ENCODE data around the gene HMCN2. TPM values are rescaled to one million over a fixed set of nuclear protein-coding genes. Genes with fewer than 3 reads are reported as not detected.

The HMCN2 gene
- total RNA-seq, 6 donors from 2014 or later = 0.76 to 7.3 (median 1.5) TPM

DNA sequence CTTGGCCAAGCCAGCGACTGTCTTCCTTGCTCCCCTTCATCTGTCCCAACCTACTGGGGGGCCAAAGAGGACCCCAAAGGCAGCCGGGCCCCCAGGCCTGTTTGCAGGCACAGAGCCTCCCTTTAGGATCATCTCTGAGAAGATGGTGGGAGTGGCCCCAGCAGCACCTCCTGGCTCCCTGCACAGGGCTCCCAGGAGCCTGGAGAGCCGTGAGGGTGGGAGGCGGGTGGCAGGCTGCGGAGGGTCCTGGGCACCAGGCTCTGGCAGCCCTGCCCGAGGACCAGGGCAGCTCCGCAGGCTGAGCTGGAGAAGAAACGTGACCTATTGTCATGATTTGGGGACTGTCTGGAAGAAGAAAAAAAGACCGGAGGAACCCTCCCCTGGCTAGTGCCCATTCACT is 212.6 kb downstream of the HMCN2 start:
- 86 to 89% methylated on average over 6 to 9 of the region's 9 CpGs for WGBS, 2 donors
- Histone ChIP-seq H3K27me3 (no peaks in the 10 kb centered on the region), H3K4me3 (no peak overlapping the region), H3K9me3 (no peaks in the 10 kb centered on the region), H3K36me3 (peaks cover 0 to 47% (median 9%) of the 10 kb centered on the region in 4 donors), H3K4me1 (no peaks in the 10 kb centered on the region), H3K27ac (no peak overlapping the region)
- ATAC-seq (ENCODE audit: low FRiP score in 2 of 2) = no peak
- DNase-seq = peak in 1 of 2 donors; percentile 51
- TF ChIP-seq EP300 (IDR thresholded peaks at IDR 0.05) (no peak), POLR2AphosphoS5 (IDR thresholded peaks at IDR 0.05) (no peak), POLR2A (IDR thresholded peaks at IDR 0.05) (no peak)
- TF ChIP-seq, protein P1, sequence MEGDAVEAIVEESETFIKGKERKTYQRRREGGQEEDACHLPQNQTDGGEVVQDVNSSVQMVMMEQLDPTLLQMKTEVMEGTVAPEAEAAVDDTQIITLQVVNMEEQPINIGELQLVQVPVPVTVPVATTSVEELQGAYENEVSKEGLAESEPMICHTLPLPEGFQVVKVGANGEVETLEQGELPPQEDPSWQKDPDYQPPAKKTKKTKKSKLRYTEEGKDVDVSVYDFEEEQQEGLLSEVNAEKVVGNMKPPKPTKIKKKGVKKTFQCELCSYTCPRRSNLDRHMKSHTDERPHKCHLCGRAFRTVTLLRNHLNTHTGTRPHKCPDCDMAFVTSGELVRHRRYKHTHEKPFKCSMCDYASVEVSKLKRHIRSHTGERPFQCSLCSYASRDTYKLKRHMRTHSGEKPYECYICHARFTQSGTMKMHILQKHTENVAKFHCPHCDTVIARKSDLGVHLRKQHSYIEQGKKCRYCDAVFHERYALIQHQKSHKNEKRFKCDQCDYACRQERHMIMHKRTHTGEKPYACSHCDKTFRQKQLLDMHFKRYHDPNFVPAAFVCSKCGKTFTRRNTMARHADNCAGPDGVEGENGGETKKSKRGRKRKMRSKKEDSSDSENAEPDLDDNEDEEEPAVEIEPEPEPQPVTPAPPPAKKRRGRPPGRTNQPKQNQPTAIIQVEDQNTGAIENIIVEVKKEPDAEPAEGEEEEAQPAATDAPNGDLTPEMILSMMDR (IDR thresholded peaks at IDR 0.05) = no peak

DNA sequence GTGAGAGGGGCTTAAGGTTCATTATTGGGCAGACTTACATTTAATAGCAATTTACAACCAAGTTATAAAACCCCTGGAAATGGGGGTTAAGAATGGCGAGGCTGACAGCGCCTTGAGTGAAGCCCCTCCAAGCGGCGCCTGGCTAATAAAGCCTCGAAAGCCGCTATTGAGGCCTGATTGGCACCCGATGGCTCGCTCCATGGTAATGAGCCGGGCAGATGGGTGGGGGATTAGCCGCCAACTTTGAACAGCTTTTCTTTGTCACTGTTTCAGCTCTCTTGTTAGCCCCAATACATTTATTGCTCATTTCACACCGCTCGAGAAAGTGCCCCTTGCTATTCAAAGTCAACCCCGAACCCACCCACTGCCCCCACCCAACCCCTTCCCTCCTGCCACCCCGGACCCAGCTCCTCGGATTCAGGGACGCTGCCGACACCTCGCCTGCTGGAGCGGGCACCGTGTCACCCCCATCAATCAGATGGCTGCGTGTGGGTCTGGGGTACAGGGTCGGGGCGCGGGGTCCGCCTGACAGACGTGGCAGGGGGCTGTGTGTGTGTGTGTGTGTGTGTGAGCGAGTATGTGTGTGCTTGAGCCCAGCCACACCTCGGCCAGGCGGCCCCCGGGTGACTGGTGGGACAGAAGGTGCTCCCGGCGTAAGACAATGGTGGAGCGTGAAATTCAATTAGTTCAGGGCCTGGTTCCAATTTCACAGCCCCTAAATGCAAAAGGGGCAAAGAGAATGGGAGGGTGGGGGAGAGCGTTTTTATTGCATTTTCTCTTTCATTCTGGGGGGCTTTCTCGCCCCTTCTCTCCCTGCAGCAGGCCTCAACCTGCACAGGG is 213.4 kb downstream of the HMCN2 start:
- Histone ChIP-seq H3K27me3 (no peaks in the 10 kb centered on the region), H3K9me3 (no peaks in the 10 kb centered on the region), H3K4me3 (no peak overlapping the region), H3K27ac (no peak overlapping the region), H3K36me3 (peaks cover 0 to 49% (median 9%) of the 10 kb centered on the region in 4 donors), H3K4me1 (no peaks in the 10 kb centered on the region)
- DNase-seq = peak in 1 of 2 donors; percentile 76
- 88 to 89% methylated on average over 30 to 33 of the region's 35 CpGs for WGBS, 2 donors
- no peak for ATAC-seq (ENCODE audit: low FRiP score in 2 of 2)
- TF ChIP-seq EP300 (IDR thresholded peaks at IDR 0.05) (no peak), POLR2AphosphoS5 (IDR thresholded peaks at IDR 0.05) (no peak), POLR2A (IDR thresholded peaks at IDR 0.05) (no peak)
- TF ChIP-seq, protein P1 (IDR thresholded peaks at IDR 0.05) = no peak

DNA sequence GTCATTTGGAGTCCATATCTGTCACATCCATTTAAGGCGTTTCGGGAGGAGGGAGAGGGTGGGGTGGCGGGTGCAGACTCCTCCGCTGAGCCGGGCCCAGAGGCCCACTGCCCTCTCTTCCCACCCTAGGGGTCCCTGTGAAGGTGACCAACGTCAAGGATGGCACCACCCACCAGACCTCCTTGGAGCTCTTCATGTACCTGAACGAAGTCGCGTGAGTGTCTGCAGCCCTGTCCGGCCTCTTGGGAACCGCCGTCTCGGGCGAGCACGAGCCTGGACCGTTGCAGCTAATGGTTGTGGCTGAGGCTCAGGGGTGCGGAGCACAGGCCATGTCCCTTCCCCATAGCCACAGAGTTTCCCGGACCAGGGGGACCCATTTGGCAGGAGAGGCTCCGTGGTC is 214.0 kb downstream of the HMCN2 start:
- peak in 1 of 2 donors; percentile 59 for DNase-seq
- H3K36me3 ChIP-seq = peaks cover 0 to 50% (median 9%) of the 10 kb centered on the region in 4 donors
- no peak for ATAC-seq (ENCODE audit: low FRiP score in 2 of 2)

DNA sequence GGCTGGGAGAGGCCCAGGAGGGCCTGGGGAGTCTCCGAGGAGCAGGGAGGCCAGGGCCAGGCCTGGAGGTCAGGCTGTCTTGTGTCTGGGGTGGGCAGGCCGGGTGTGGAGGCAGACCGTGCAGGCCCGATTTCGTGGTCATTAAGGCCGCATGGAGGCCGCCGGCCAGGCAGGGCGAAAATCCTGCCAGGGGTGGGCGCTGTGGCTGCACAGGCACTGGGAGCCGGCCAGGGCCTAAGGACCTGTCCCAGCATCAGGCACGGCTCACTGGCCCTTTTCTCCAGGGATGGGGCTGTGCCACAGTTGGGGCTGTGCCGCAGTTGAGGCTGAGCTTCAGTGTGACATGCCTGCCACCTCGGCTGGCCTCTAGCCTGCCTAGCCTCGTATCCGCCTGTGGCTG is 215.1 kb downstream of the HMCN2 start:
- Histone ChIP-seq H3K27me3 (no peaks in the 10 kb centered on the region), H3K4me1 (no peaks in the 10 kb centered on the region), H3K36me3 (peaks cover 0 to 54% (median 13%) of the 10 kb centered on the region in 4 donors), H3K9me3 (no peaks in the 10 kb centered on the region), H3K27ac (no peak overlapping the region), H3K4me3 (no peak overlapping the region)
- ATAC-seq (ENCODE audit: low FRiP score in 2 of 2) (no peak), DNase-seq (peak in 1 of 2 donors; percentile 66)
- 78 to 88% methylated on average over 5 to 13 of the region's 16 CpGs for WGBS, 2 donors
- TF ChIP-seq EP300 (IDR thresholded peaks at IDR 0.05) (no peak), POLR2A (IDR thresholded peaks at IDR 0.05) (no peak), POLR2AphosphoS5 (IDR thresholded peaks at IDR 0.05) (no peak)
- TF ChIP-seq, protein P1 (IDR thresholded peaks at IDR 0.05) = no peak

More for the DNA sequence above, 214.0 kb downstream of the HMCN2 start:
- no peak overlapping the region for H3K4me3 ChIP-seq
- no peaks in the 10 kb centered on the region for H3K9me3 ChIP-seq
- H3K27ac ChIP-seq = no peak overlapping the region
- H3K27me3 ChIP-seq = no peaks in the 10 kb centered on the region
- no peaks in the 10 kb centered on the region for H3K4me1 ChIP-seq
- WGBS, 2 donors = 80 to 95% methylated on average over 12 to 19 of the region's 19 CpGs
- TF ChIP-seq POLR2AphosphoS5 (IDR thresholded peaks at IDR 0.05) = no peak
- TF ChIP-seq, protein P1 (IDR thresholded peaks at IDR 0.05) = no peak
- TF ChIP-seq EP300 (IDR thresholded peaks at IDR 0.05) = no peak
- TF ChIP-seq POLR2A (IDR thresholded peaks at IDR 0.05) = no peak

Data from upper lobe of left lung (tissue), 6 donors.